CD4-positive, alpha-beta T cell (primary cell): ENCODE data around the gene INTS6. TPM values are rescaled to one million over a fixed set of nuclear protein-coding genes. Genes with fewer than 3 reads are reported as not detected.

Experiments used
- ATAC-seq: fragments of 200-7000 bp; cut with Tn5 transposase; one replicate; pipeline ENCODE4 v1.10.0; 2022; ENCODE audit warnings: mild to moderate bottlenecking; ENCODE audit not compliant: poor library complexity
- CTCF ChIA-PET: fragments of 350-600 bp; sonication (Branson Sonifier 250); formaldehyde crosslinking; loops from one replicate; lab custom pipeline; 2021; ENCODE audit warnings: antibody characterized with exemption, inconsistent platforms; lab: Charles Lee
- POLR2A ChIA-PET: fragments of 350-600 bp; sonication (Branson Sonifier 250); formaldehyde crosslinking; loops from one replicate; lab custom pipeline; 2021; ENCODE audit warnings: antibody characterized with exemption, inconsistent platforms; lab: Charles Lee
- DNase-seq, 14 experiments: peaks; one replicate each; pipeline ENCODE4 v3.0.0-alpha.2; 2013 to 2020; ENCODE audit warnings: mixed read lengths in 2 of 14
- H3K27ac ChIP-seq, 2 donors: one replicate each; pipeline versions ENCODE4 v1.5.1 to v1.7.0; 2013; ENCODE audit warnings: low read length in 2 of 2, low read depth in 1 of 2, mild to moderate bottlenecking in 1 of 2
- H3K27me3 ChIP-seq, 2 experiments: 1 replicate in 1 of 2; 2 replicates in 1 of 2; pipeline versions ENCODE4 v1.6.1 to v1.7.0; 2013; ENCODE audit warnings: low read length in 2 of 2, control low read depth in 1 of 2, mild to moderate bottlenecking in 1 of 2, moderate library complexity in 1 of 2; ENCODE audit not compliant: insufficient read depth in 2 of 2, control insufficient read depth in 1 of 2
- H3K36me3 ChIP-seq: one replicate; pipeline ENCODE4 v1.6.1; 2013; ENCODE audit warnings: low read length, control low read depth; ENCODE audit not compliant: insufficient read depth
- H3K4me1 ChIP-seq: one replicate; pipeline ENCODE4 v1.6.1; 2013; ENCODE audit warnings: low read length, control low read depth; ENCODE audit not compliant: insufficient read depth
- H3K4me3 ChIP-seq: one replicate; pipeline ENCODE4 v1.5.1; 2013; ENCODE audit warnings: mild to moderate bottlenecking, low read length, moderate library complexity
- H3K9me3 ChIP-seq, 2 experiments: 1 replicate in 1 of 2; 2 replicates in 1 of 2; pipeline versions ENCODE4 v1.6.1 to v1.7.0; 2013; ENCODE audit warnings: low read length in 2 of 2, mild to moderate bottlenecking in 2 of 2, control low read depth in 1 of 2, moderate library complexity in 1 of 2; ENCODE audit not compliant: control insufficient read depth in 1 of 2, insufficient read depth in 1 of 2
- H3K27ac Mint-ChIP-seq: one replicate; pipeline ENCODE4 v1.8.0; 2020; ENCODE audit warnings: mixed read lengths
- H3K27me3 Mint-ChIP-seq: one replicate; pipeline ENCODE4 v1.8.0; 2021; ENCODE audit warnings: mixed read lengths
- H3K36me3 Mint-ChIP-seq: one replicate; pipeline ENCODE4 v1.8.0; 2021; ENCODE audit warnings: low read depth, mixed read lengths
- H3K4me1 Mint-ChIP-seq: one replicate; pipeline ENCODE4 v1.8.0; 2021; ENCODE audit warnings: low read depth, mixed read lengths
- H3K4me3 Mint-ChIP-seq: one replicate; pipeline ENCODE4 v1.8.0; 2020; ENCODE audit warnings: mild to moderate bottlenecking, mixed read lengths
- H3K9me3 Mint-ChIP-seq: one replicate; pipeline ENCODE4 v1.8.0; 2020; ENCODE audit warnings: mixed read lengths
- intact Hi-C, 2 experiments: fragments of 100-400 bp; cut with DNase I in 1 of 2; cut with micrococcal nuclease in 1 of 2; formaldehyde crosslinking; loops; one replicate each; pipeline versions ENCODE4 v1.15.1 to v1.9.0; 2023 to 2025; cut with DNase I, micrococcal nuclease
- total RNA-seq, 174 experiments: library from RNA in 2 of 174; stranded (reverse) in 2 of 174; gene quantifications; one replicate each; pipeline ENCODE4 v1.2.3 and lab custom pipeline; 2021 to 2026
- TF ChIP-seq, protein P1 (sequence below): fragments of 200-600 bp; IDR thresholded peaks from one replicate; pipeline ENCODE4 v1.8.0; 2022; ENCODE audit warnings: antibody characterized with exemption, mild to moderate bottlenecking

INTS6 gene
- total RNA-seq, 2 experiments from 2014 or later: 40.8 to 45.8 TPM

DNA sequence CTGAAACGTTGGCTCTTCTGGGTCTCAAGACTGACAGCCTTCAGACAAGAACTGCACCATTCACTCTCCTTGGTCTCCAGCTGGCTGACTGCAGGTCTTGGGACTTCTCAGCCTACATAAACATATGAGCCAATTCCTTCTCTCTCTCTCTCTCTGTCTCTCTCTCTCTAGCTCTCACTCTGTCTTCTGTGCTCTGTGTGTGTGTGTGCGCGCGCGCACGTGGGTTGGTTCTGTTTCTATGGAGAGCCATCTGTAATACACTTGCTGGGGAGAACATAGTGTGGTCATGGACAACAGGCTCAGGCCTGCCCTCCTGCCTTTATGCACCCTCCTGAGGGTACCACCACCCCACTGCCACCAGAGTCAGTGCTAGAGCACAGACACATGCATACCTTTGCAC lies 127.0 kb downstream of the INTS6 start:
- CTCF ChIA-PET: no interaction called here
- ATAC-seq (no peak), DNase-seq (no peak)
- no peaks in the 10 kb centered on the region for H3K27me3 Mint-ChIP-seq
- peaks cover 4% of the 10 kb centered on the region for H3K4me1 ChIP-seq
- no peaks in the 10 kb centered on the region for H3K27me3 ChIP-seq
- H3K36me3 Mint-ChIP-seq: no peaks in the 10 kb centered on the region
- intact Hi-C loops: no loop called here
- no peak overlapping the region for H3K4me3 ChIP-seq
- H3K9me3 ChIP-seq: no peaks in the 10 kb centered on the region
- no peak overlapping the region for H3K27ac Mint-ChIP-seq
- TF ChIP-seq, protein P1, sequence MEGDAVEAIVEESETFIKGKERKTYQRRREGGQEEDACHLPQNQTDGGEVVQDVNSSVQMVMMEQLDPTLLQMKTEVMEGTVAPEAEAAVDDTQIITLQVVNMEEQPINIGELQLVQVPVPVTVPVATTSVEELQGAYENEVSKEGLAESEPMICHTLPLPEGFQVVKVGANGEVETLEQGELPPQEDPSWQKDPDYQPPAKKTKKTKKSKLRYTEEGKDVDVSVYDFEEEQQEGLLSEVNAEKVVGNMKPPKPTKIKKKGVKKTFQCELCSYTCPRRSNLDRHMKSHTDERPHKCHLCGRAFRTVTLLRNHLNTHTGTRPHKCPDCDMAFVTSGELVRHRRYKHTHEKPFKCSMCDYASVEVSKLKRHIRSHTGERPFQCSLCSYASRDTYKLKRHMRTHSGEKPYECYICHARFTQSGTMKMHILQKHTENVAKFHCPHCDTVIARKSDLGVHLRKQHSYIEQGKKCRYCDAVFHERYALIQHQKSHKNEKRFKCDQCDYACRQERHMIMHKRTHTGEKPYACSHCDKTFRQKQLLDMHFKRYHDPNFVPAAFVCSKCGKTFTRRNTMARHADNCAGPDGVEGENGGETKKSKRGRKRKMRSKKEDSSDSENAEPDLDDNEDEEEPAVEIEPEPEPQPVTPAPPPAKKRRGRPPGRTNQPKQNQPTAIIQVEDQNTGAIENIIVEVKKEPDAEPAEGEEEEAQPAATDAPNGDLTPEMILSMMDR: no peak
- H3K4me3 Mint-ChIP-seq: no peak overlapping the region
- H3K4me1 Mint-ChIP-seq: peaks cover 3% of the 10 kb centered on the region
- no peaks in the 10 kb centered on the region for H3K36me3 ChIP-seq
- H3K9me3 Mint-ChIP-seq: no peaks in the 10 kb centered on the region
- POLR2A ChIA-PET: no interaction called here
- no peak overlapping the region for H3K27ac ChIP-seq

DNA sequence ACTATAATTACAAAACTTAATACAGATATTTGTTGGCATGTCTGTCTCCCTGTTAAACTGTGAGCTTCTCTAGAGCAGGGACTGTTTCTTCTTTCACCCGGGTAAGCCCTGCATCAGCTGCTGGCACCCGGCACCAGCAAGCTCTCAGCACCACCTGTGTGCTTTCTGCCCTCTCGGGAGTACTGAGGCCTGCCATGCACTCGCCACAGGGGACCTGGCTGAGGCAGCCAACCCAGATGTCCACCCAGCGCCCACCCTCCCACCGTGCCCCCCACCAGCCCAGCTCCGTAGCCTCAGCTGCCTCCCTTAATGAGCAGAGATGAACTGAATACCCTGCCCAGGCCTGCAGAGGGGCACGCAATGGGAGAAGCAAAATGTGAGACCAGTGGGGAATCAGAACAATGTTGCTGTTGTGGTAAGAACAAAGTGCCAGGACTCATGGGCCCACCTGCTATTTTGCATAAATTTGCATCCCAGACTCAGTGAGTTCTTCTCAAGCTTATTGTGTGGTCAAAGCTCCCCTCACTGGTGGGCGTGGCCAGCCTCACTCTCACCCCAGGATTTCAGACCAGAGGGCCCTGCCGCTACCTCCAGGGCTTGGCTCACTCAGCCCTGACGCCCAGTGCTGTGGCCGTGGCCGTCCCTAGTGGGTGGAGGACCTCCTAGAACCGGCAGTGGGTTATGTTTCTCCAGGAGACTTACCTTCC lies 128.0 kb downstream of the INTS6 start:
- Mint-ChIP-seq H3K27me3 (no peaks in the 10 kb centered on the region), H3K4me3 (no peak overlapping the region), H3K27ac (no peak overlapping the region), H3K9me3 (no peaks in the 10 kb centered on the region), H3K4me1 (no peaks in the 10 kb centered on the region), H3K36me3 (no peaks in the 10 kb centered on the region)
- Histone ChIP-seq H3K36me3 (no peaks in the 10 kb centered on the region), H3K4me3 (no peak overlapping the region), H3K27ac (no peak overlapping the region), H3K27me3 (no peaks in the 10 kb centered on the region), H3K4me1 (no peaks in the 10 kb centered on the region), H3K9me3 (no peaks in the 10 kb centered on the region)
- TF ChIP-seq, protein P1: no peak
- ATAC-seq: no peak
- intact Hi-C loops: no loop called here
- DNase-seq: no peak
- CTCF ChIA-PET: no interaction called here
- POLR2A ChIA-PET: no interaction called here

DNA sequence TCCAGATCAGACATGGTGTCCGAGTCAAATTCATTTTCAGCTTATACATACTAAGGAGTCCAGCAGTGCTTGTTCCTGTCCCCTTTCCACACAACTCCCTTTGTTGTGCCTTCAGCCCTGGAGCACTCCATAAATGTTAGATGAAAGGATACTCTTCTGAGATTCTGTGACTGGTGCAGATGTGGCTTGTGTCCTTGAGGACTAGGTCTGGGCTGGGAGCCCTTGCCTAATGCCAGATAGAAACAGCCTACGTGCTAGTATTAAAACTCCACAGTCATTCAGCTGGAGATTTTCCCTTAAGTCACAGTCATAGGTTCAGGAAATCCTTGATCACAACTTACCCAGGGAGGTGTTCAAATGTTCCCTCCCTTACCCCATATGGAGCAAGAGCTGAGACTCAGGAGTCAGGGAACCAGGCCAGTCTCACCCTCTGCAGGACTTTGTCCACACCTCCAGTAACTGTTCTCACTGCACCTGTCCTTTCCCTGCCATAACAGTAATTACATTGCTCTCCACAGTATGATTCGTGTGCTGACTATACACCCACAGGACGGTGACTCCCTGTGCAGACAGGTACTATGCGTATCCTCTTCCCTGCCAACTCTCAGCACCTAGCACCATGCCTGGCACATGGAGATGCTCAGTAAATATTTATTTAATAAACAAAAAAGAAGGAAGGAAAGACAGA lies 128.9 kb downstream of the INTS6 start:
- TF ChIP-seq, protein P1: no peak
- intact Hi-C loops: no loop called here
- H3K4me3 Mint-ChIP-seq: no peak overlapping the region
- H3K36me3 Mint-ChIP-seq: no peaks in the 10 kb centered on the region
- Histone ChIP-seq H3K9me3 (no peaks in the 10 kb centered on the region), H3K27ac (no peak overlapping the region), H3K4me3 (no peak overlapping the region), H3K27me3 (no peaks in the 10 kb centered on the region), H3K4me1 (no peaks in the 10 kb centered on the region), H3K36me3 (no peaks in the 10 kb centered on the region)
- no peaks in the 10 kb centered on the region for H3K27me3 Mint-ChIP-seq
- ATAC-seq (no peak), DNase-seq (no peak)
- ChIA-PET CTCF (no interaction called here), POLR2A (no interaction called here)
- H3K9me3 Mint-ChIP-seq: no peaks in the 10 kb centered on the region
- no peaks in the 10 kb centered on the region for H3K4me1 Mint-ChIP-seq
- no peak overlapping the region for H3K27ac Mint-ChIP-seq
